SH-SY5Y (cell line): ENCODE measurements around the gene RMDN2.

ENCODE experiments used
- GATA2 ChIP-seq: IDR thresholded peaks from 2 replicates; pipeline ENCODE4 v1.6.1; 2011; ENCODE audit warnings: mild to moderate bottlenecking, low read depth, low read length
- GATA3 ChIP-seq: IDR thresholded peaks from 2 replicates; pipeline ENCODE4 v1.6.1; 2011; ENCODE audit warnings: low read depth, mild to moderate bottlenecking, low read length, moderate library complexity

DNA sequence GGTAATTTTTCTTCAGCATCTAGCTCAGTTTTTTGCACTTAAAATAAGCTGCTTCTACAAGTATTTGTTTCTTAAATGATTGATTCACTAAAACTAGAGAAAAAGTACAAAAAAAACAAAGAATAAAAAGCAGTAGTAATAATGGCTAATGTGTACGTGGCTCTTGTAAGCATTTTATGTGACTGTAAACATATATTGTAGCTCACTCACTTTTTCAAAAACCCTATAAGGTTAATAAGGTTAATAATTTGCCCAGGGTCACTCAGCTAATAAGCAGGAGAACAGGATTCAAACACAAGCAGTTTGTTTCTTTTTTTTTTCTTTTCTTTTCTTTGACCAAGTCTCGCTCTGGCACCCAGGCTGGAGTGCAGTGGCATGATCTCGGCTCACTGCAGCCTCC lies 67.5 kb downstream of the RMDN2 start:
- no peak for TF ChIP-seq GATA2
- no peak for TF ChIP-seq GATA3
